MCF 10A (cell line): ENCODE measurements around the gene DVL1. TPM values are rescaled to one million over a fixed set of nuclear protein-coding genes. Genes with fewer than 3 reads are reported as not detected.

Experiments used
- BruUV-seq: library from RNA; stranded (reverse); fragments of 400-500 nt; replicated peaks from 2 replicates; lab custom pipeline; 2021; lab: Mats Ljungman, UMichigan
- CTCF ChIA-PET: fragments of 300-600 bp; sonication (Branson Sonifier 250); formaldehyde crosslinking; extraction: SDS; loops from one replicate; lab custom pipeline; 2021; ENCODE audit warnings: antibody characterized with exemption, inconsistent platforms; lab: Yijun Ruan, JAX
- POLR2A ChIA-PET: fragments of 300-600, 350-650 bp; sonication (Branson Sonifier 250); formaldehyde crosslinking; extraction: SDS; loops from one replicate; lab custom pipeline; 2020; ENCODE audit warnings: antibody characterized with exemption, inconsistent platforms; lab: Yijun Ruan, JAX
- DNase-seq: peaks from one replicate; pipeline ENCODE4 v3.0.0-alpha.2; 2018; ENCODE audit not compliant: unreplicated experiment
- H3K27ac Mint-ChIP-seq: one replicate; pipeline ENCODE4 v1.8.0; 2022; ENCODE audit warnings: mild to moderate bottlenecking, low read depth, mixed read lengths; ENCODE audit not compliant: unreplicated experiment
- H3K27me3 Mint-ChIP-seq: one replicate; pipeline ENCODE4 v1.8.0; 2022; ENCODE audit warnings: mixed read lengths; ENCODE audit not compliant: insufficient read depth, unreplicated experiment
- H3K36me3 Mint-ChIP-seq: one replicate; pipeline ENCODE4 v1.8.0; 2022; ENCODE audit warnings: mild to moderate bottlenecking, moderate library complexity, mixed read lengths; ENCODE audit not compliant: insufficient read depth, unreplicated experiment
- H3K4me1 Mint-ChIP-seq: one replicate; pipeline ENCODE4 v1.8.0; 2022; ENCODE audit warnings: mixed read lengths; ENCODE audit not compliant: insufficient read depth, unreplicated experiment
- H3K4me3 Mint-ChIP-seq: one replicate; pipeline ENCODE4 v1.8.0; 2022; ENCODE audit warnings: mild to moderate bottlenecking, moderate library complexity, mixed read lengths; ENCODE audit not compliant: unreplicated experiment
- H3K9me3 Mint-ChIP-seq: one replicate; pipeline ENCODE4 v1.8.0; 2022; ENCODE audit warnings: mixed read lengths; ENCODE audit not compliant: unreplicated experiment
- intact Hi-C: fragments of 100-400 bp; cut with micrococcal nuclease; formaldehyde crosslinking; loops from 2 replicates; pipeline ENCODE4 v1.14.1; 2022
- total RNA-seq: library from RNA; stranded (reverse); gene quantifications from 2 replicates; pipeline ENCODE4 v1.2.3, GENCODE V29; 2022
- TF ChIP-seq, protein P1 (sequence below): fragments of 200-600 bp; IDR thresholded peaks from one replicate; pipeline ENCODE4 v1.8.0; 2022; ENCODE audit warnings: antibody characterized with exemption, mild to moderate bottlenecking; ENCODE audit not compliant: unreplicated experiment

The DVL1 gene
- total RNA-seq, 1 experiment from 2014 or later = 113 TPM

DNA sequence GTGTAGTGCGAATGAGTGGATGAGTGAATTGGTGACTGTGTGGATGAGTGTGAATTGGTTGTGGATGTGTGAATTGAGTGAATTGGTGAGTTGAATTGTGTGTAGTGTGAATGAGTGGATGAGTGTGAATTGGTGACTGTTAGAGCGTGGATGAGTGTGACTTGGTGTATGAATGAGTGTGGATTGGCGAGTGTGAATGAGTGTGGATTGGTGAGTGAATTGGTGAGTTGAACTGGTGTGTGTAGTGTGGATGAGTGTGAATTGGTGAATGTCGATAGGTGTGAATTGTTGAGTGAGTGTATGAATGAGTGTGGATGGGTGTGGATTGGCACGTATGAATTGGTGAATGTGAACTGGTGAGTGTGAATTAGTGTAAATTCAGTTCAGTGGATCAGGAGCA lies 18.1 kb upstream of the DVL1 start:
- H3K4me1 Mint-ChIP-seq = no peaks in the 10 kb centered on the region
- H3K4me3 Mint-ChIP-seq = no peak overlapping the region
- H3K36me3 Mint-ChIP-seq = peaks cover 8% of the 10 kb centered on the region
- ChIA-PET CTCF (no interaction called here), POLR2A (no interaction called here)
- TF ChIP-seq, protein P1, sequence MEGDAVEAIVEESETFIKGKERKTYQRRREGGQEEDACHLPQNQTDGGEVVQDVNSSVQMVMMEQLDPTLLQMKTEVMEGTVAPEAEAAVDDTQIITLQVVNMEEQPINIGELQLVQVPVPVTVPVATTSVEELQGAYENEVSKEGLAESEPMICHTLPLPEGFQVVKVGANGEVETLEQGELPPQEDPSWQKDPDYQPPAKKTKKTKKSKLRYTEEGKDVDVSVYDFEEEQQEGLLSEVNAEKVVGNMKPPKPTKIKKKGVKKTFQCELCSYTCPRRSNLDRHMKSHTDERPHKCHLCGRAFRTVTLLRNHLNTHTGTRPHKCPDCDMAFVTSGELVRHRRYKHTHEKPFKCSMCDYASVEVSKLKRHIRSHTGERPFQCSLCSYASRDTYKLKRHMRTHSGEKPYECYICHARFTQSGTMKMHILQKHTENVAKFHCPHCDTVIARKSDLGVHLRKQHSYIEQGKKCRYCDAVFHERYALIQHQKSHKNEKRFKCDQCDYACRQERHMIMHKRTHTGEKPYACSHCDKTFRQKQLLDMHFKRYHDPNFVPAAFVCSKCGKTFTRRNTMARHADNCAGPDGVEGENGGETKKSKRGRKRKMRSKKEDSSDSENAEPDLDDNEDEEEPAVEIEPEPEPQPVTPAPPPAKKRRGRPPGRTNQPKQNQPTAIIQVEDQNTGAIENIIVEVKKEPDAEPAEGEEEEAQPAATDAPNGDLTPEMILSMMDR = no peak
- no peak overlapping the region for H3K27ac Mint-ChIP-seq
- intact Hi-C loops = no loop called here
- BruUV-seq = no TSS peak
- H3K27me3 Mint-ChIP-seq = no peaks in the 10 kb centered on the region
- H3K9me3 Mint-ChIP-seq = no peaks in the 10 kb centered on the region
- no peak for DNase-seq

DNA sequence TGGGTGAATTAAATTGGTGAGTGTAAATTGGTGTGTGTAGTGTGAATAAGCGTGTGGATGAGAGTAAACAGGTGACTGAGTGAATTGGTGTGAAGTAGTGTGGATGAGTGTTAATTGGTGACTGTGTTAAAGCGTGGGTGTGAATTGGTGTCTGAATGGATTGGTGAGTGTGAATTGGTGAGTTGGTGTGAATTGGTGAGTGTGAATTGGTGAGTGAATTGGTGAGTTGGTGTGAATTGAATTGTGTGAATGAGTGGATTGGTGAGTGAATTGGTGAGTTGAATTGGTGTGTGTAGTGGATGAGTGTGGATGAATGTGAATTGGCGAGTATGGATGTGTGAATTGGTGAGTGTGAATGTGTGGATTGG lies 17.5 kb upstream of the DVL1 start:
- CTCF ChIA-PET = no interaction called here
- H3K4me1 Mint-ChIP-seq = no peaks in the 10 kb centered on the region
- POLR2A ChIA-PET = no interaction called here
- TF ChIP-seq, protein P1 = no peak
- intact Hi-C loops = no loop called here
- peaks cover 8% of the 10 kb centered on the region for H3K36me3 Mint-ChIP-seq
- no peak overlapping the region for H3K4me3 Mint-ChIP-seq
- no peaks in the 10 kb centered on the region for H3K9me3 Mint-ChIP-seq
- no TSS peak for BruUV-seq
- no peak for DNase-seq
- no peaks in the 10 kb centered on the region for H3K27me3 Mint-ChIP-seq
- no peak overlapping the region for H3K27ac Mint-ChIP-seq

DNA sequence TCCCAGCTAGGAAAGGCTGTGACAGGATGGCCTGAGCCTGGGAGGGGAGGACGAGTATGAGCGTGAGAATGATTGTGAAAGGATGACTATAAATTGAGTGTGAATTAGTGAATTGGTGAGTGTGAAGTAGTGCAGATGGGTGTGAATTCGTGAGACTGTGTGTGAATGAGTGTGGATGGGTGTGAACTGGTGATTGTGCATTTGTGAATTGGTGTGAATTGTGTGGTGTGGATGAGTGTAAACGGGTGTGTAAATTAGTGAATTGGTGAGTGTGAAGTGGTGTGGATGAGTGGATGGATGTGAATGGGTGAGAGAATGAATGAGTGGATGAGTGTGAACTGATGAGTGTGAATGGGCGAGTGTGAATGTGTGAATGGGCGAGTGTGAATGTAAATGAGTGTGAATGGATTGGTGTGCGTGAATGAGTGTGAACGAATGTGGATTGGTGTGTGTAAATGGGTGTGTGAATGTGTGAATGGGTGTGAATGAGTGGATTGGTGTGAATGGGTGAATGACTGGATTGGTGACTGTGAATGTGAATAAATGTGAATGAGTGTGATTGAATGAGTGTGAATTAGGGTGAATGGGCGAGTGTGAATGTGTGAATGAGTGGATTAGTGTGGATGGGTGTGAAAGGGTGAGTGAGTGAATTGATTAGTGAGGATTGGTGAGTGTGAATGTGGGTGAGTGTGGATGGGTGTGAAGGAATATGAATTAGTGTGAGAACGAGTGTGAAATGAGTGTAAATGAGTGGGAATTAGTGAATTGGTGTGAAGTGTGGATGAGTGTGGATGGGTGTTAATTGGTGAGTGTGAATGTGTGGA lies 16.9 kb upstream of the DVL1 start:
- BruUV-seq = no TSS peak
- no peak overlapping the region for H3K4me3 Mint-ChIP-seq
- intact Hi-C loops = no loop called here
- TF ChIP-seq, protein P1 = no peak
- H3K4me1 Mint-ChIP-seq = peaks cover 2% of the 10 kb centered on the region
- H3K27me3 Mint-ChIP-seq = no peaks in the 10 kb centered on the region
- no peak for DNase-seq
- POLR2A ChIA-PET = interaction anchor here (1.2 kb wide), 1 partner anchor 9 kb away, joined by 7 read pairs; the partner anchor contains the start of gene AURKAIP1
- H3K36me3 Mint-ChIP-seq = peaks cover 4% of the 10 kb centered on the region
- H3K9me3 Mint-ChIP-seq = no peaks in the 10 kb centered on the region
- CTCF ChIA-PET = interaction anchor here (0.9 kb wide), 1 partner anchor 9 kb away, joined by 4 read pairs; the partner anchor contains the start of gene AURKAIP1
- H3K27ac Mint-ChIP-seq = no peak overlapping the region

DNA sequence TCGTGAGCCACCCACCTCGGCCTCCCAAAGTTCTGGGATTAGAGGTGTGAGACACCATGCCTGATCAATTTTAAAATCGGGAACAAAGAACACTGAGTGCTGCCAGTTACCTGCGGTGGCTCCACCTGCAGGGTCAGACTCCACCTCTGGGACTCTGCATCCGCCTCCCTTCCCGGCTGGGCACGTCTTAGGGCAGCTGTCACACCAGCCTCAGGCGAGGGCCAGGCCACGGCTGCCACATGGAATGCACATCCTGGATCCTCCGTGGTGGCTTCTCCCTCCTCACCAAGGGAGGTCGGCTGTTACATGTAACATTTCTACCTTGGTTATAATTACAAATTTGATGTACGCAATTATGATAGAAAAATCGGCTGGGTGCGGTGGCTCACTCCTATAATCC lies 15.0 kb upstream of the DVL1 start:
- no peaks in the 10 kb centered on the region for H3K27me3 Mint-ChIP-seq
- intact Hi-C loops = no loop called here
- POLR2A ChIA-PET = interaction anchor here (1.0 to 1.1 kb wide), 2 partner anchors 11 to 35 kb away, joined by 3 to 4 read pairs; partner anchors contain the start of genes AURKAIP1 and CCNL2
- CTCF ChIA-PET = interaction anchor here (0.6 kb wide), 1 partner anchor 9 kb away, joined by 3 read pairs; no protein-coding TSS in a partner anchor
- H3K4me3 Mint-ChIP-seq = no peak overlapping the region
- H3K4me1 Mint-ChIP-seq = peaks cover 9% of the 10 kb centered on the region
- no peak overlapping the region for H3K27ac Mint-ChIP-seq
- H3K9me3 Mint-ChIP-seq = no peaks in the 10 kb centered on the region
- DNase-seq = no peak
- TF ChIP-seq, protein P1 = no peak
- no peaks in the 10 kb centered on the region for H3K36me3 Mint-ChIP-seq
- no TSS peak for BruUV-seq
